ENCODE results near the gene IL6.

The IL6 gene

DNA sequence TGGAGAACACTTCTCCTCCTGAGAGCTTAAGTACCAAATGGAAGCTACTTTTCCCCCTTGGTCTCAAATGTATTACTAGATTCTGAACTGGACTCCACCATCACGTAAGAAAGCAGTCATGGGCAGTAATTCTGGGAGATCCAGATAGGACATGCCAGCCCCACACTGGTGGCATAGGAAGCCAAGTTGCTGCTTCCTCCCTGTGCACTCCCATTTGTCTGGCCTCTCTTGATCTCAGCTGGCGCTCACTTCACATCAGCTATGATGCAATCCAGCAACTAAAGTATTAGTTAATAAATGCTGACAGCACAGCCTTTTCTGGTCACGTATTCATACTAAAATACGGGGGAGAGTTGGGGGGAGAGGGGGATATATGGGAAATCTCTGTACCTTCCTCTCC lies 3.4 kb upstream of the IL6 start:
- H3K9me3 ChIP-seq (replicated peaks in 1 of 2; ENCODE audit: control insufficient read depth in 2 of 2, insufficient read depth in 1 of 2, low read depth in 1 of 2, low read length in 2 of 2) = no peaks in the 10 kb centered on the region
- DNase-seq (ENCODE audit: low spot score) = no peak
- H2BK12ac ChIP-seq (ENCODE audit: low read length) = no peak overlapping the region
- no peak overlapping the region for H3K23ac ChIP-seq (ENCODE audit: low read depth, low read length, poor library complexity)
- H3K79me1 ChIP-seq (ENCODE audit: low read depth, low read length) = no peaks in the 10 kb centered on the region
- H3K4me3 ChIP-seq (ENCODE audit: low read length in 2 of 2) = no peak overlapping the region
- no peak overlapping the region for H2AK5ac ChIP-seq (ENCODE audit: low read depth, low read length)
- H4K91ac ChIP-seq (ENCODE audit: low read depth, low read length, poor library complexity) = no peak overlapping the region
- H3K9ac ChIP-seq (ENCODE audit: low read depth, low read length, poor library complexity) = no peak overlapping the region
- no peaks in the 10 kb centered on the region for H3K36me3 ChIP-seq (replicated peaks in 1 of 2; ENCODE audit: control insufficient read depth in 2 of 2, insufficient read depth in 2 of 2, low read length in 2 of 2)
- no peak overlapping the region for H2BK15ac ChIP-seq (ENCODE audit: low read length)
- H2BK120ac ChIP-seq (ENCODE audit: low read depth, low read length) = no peak overlapping the region
- H3K4me1 ChIP-seq (ENCODE audit: control insufficient read depth in 2 of 2, insufficient read depth in 1 of 2, low read depth in 1 of 2, low read length in 2 of 2) = peaks cover 0 to 4% of the 10 kb centered on the region in 2 donors
- H3K18ac ChIP-seq (ENCODE audit: low read length) = no peak overlapping the region
- no peak overlapping the region for H2AFZ ChIP-seq (ENCODE audit: low read length)
- H2BK5ac ChIP-seq (ENCODE audit: low read length) = no peak overlapping the region
- H3K27me3 ChIP-seq (ENCODE audit: control insufficient read depth in 3 of 3, insufficient read depth in 3 of 3, low read depth in 1 of 3, low read length in 3 of 3) = no peaks in the 10 kb centered on the region
- H3K27ac ChIP-seq (replicated peaks; ENCODE audit: low read length) = no peak overlapping the region
- H4K8ac ChIP-seq (ENCODE audit: low read depth, low read length) = no peak overlapping the region
- no peak overlapping the region for H3K4me2 ChIP-seq (ENCODE audit: insufficient read depth, low read length, poor library complexity, severe bottlenecking)
- no peak overlapping the region for H3K4ac ChIP-seq (ENCODE audit: low read length)
- WGBS, 2 donors (ENCODE audit: extremely low coverage in 2 of 2, insufficient read length in 2 of 2, insufficient replicate concordance in 1 of 2) = no CpG with 5 or more reads among the region's 4 CpGs
- H3K14ac ChIP-seq (ENCODE audit: low read length) = no peak overlapping the region

GRCh38 chr7:22724861-22725260 lies 2.1 kb upstream of the IL6 start:
- Histone ChIP-seq H2AK5ac (ENCODE audit: low read depth, low read length) (no peak overlapping the region), H2BK15ac (ENCODE audit: low read length) (no peak overlapping the region), H3K4me3 (ENCODE audit: low read length in 2 of 2) (no peak overlapping the region)

GRCh38 chr7:22725585-22725984 lies 1.4 kb upstream of the IL6 start:
- no CpG with 5 or more reads among the region's 9 CpGs for WGBS, 2 donors (ENCODE audit: extremely low coverage in 2 of 2, insufficient read length in 2 of 2, insufficient replicate concordance in 1 of 2)
- DNase-seq (ENCODE audit: low spot score) = no peak

More at GRCh38 chr7:22724861-22725260, 2.1 kb upstream of the IL6 start:
- H3K79me1 ChIP-seq (ENCODE audit: low read depth, low read length) = no peaks in the 10 kb centered on the region
- no peak overlapping the region for H3K9ac ChIP-seq (ENCODE audit: low read depth, low read length, poor library complexity)
- no peak overlapping the region for H3K27ac ChIP-seq (replicated peaks; ENCODE audit: low read length)
- no peak overlapping the region for H2BK5ac ChIP-seq (ENCODE audit: low read length)
- no peak overlapping the region for H2BK12ac ChIP-seq (ENCODE audit: low read length)
- H3K27me3 ChIP-seq (ENCODE audit: control insufficient read depth in 3 of 3, insufficient read depth in 3 of 3, low read depth in 1 of 3, low read length in 3 of 3) = no peaks in the 10 kb centered on the region
- H4K8ac ChIP-seq (ENCODE audit: low read depth, low read length) = no peak overlapping the region
- peaks cover 0 to 4% of the 10 kb centered on the region in 2 donors for H3K4me1 ChIP-seq (ENCODE audit: control insufficient read depth in 2 of 2, insufficient read depth in 1 of 2, low read depth in 1 of 2, low read length in 2 of 2)
- no peak overlapping the region for H2AFZ ChIP-seq (ENCODE audit: low read length)
- H3K4ac ChIP-seq (ENCODE audit: low read length) = no peak overlapping the region
- no peak overlapping the region for H3K23ac ChIP-seq (ENCODE audit: low read depth, low read length, poor library complexity)
- no peak overlapping the region for H2BK120ac ChIP-seq (ENCODE audit: low read depth, low read length)
- H3K18ac ChIP-seq (ENCODE audit: low read length) = no peak overlapping the region
- WGBS, 2 donors (ENCODE audit: extremely low coverage in 2 of 2, insufficient read length in 2 of 2, insufficient replicate concordance in 1 of 2) = no CpG with 5 or more reads among the region's 6 CpGs
- H3K4me2 ChIP-seq (ENCODE audit: insufficient read depth, low read length, poor library complexity, severe bottlenecking) = no peak overlapping the region
- H4K91ac ChIP-seq (ENCODE audit: low read depth, low read length, poor library complexity) = no peak overlapping the region
- no peak overlapping the region for H3K14ac ChIP-seq (ENCODE audit: low read length)
- no peak for DNase-seq (ENCODE audit: low spot score)
- no peaks in the 10 kb centered on the region for H3K9me3 ChIP-seq (replicated peaks in 1 of 2; ENCODE audit: control insufficient read depth in 2 of 2, insufficient read depth in 1 of 2, low read depth in 1 of 2, low read length in 2 of 2)
- no peaks in the 10 kb centered on the region for H3K36me3 ChIP-seq (replicated peaks in 1 of 2; ENCODE audit: control insufficient read depth in 2 of 2, insufficient read depth in 2 of 2, low read length in 2 of 2)

GRCh38 chr7:22726345-22726906 lies 574 bp upstream of the IL6 start:
- H3K4me3 ChIP-seq (ENCODE audit: low read length in 2 of 2) = no peak overlapping the region
- H2AK5ac ChIP-seq (ENCODE audit: low read depth, low read length) = peak overlapping the region; percentile 61
- peak overlapping the region; percentile 50 for H3K18ac ChIP-seq (ENCODE audit: low read length)
- H2BK5ac ChIP-seq (ENCODE audit: low read length) = no peak overlapping the region
- H2BK15ac ChIP-seq (ENCODE audit: low read length) = no peak overlapping the region
- H4K8ac ChIP-seq (ENCODE audit: low read depth, low read length) = no peak overlapping the region
- no CpG with 5 or more reads among the region's 8 CpGs for WGBS, 2 donors (ENCODE audit: extremely low coverage in 2 of 2, insufficient read length in 2 of 2, insufficient replicate concordance in 1 of 2)
- H3K4me2 ChIP-seq (ENCODE audit: insufficient read depth, low read length, poor library complexity, severe bottlenecking) = no peak overlapping the region
- no peaks in the 10 kb centered on the region for H3K9me3 ChIP-seq (replicated peaks in 1 of 2; ENCODE audit: control insufficient read depth in 2 of 2, insufficient read depth in 1 of 2, low read depth in 1 of 2, low read length in 2 of 2)
- no peaks in the 10 kb centered on the region for H3K79me1 ChIP-seq (ENCODE audit: low read depth, low read length)
- H3K27me3 ChIP-seq (ENCODE audit: control insufficient read depth in 3 of 3, insufficient read depth in 3 of 3, low read depth in 1 of 3, low read length in 3 of 3) = no peaks in the 10 kb centered on the region
- no peak overlapping the region for H3K9ac ChIP-seq (ENCODE audit: low read depth, low read length, poor library complexity)
- peaks cover 0 to 4% of the 10 kb centered on the region in 2 donors for H3K4me1 ChIP-seq (ENCODE audit: control insufficient read depth in 2 of 2, insufficient read depth in 1 of 2, low read depth in 1 of 2, low read length in 2 of 2)
- H3K27ac ChIP-seq (replicated peaks; ENCODE audit: low read length) = no peak overlapping the region
- DNase-seq (ENCODE audit: low spot score) = peak; percentile 35
- no peak overlapping the region for H4K91ac ChIP-seq (ENCODE audit: low read depth, low read length, poor library complexity)
- H3K36me3 ChIP-seq (replicated peaks in 1 of 2; ENCODE audit: control insufficient read depth in 2 of 2, insufficient read depth in 2 of 2, low read length in 2 of 2) = no peaks in the 10 kb centered on the region
- H3K14ac ChIP-seq (ENCODE audit: low read length) = no peak overlapping the region
- peak overlapping the region; percentile 8 for H2BK12ac ChIP-seq (ENCODE audit: low read length)
- no peak overlapping the region for H2BK120ac ChIP-seq (ENCODE audit: low read depth, low read length)
- no peak overlapping the region for H3K4ac ChIP-seq (ENCODE audit: low read length)
- no peak overlapping the region for H2AFZ ChIP-seq (ENCODE audit: low read length)
- H3K23ac ChIP-seq (ENCODE audit: low read depth, low read length, poor library complexity) = no peak overlapping the region

More at GRCh38 chr7:22725585-22725984, 1.4 kb upstream of the IL6 start:
- Histone ChIP-seq H3K36me3 (replicated peaks in 1 of 2; ENCODE audit: control insufficient read depth in 2 of 2, insufficient read depth in 2 of 2, low read length in 2 of 2) (no peaks in the 10 kb centered on the region), H2AK5ac (ENCODE audit: low read depth, low read length) (peak overlapping the region; percentile 61), H3K14ac (ENCODE audit: low read length) (no peak overlapping the region), H3K79me1 (ENCODE audit: low read depth, low read length) (no peaks in the 10 kb centered on the region), H3K23ac (ENCODE audit: low read depth, low read length, poor library complexity) (no peak overlapping the region), H3K4ac (ENCODE audit: low read length) (no peak overlapping the region), H3K18ac (ENCODE audit: low read length) (no peak overlapping the region), H3K4me1 (ENCODE audit: control insufficient read depth in 2 of 2, insufficient read depth in 1 of 2, low read depth in 1 of 2, low read length in 2 of 2) (peaks cover 0 to 4% of the 10 kb centered on the region in 2 donors), H2AFZ (ENCODE audit: low read length) (no peak overlapping the region), H4K91ac (ENCODE audit: low read depth, low read length, poor library complexity) (no peak overlapping the region), H2BK12ac (ENCODE audit: low read length) (no peak overlapping the region), H3K9me3 (replicated peaks in 1 of 2; ENCODE audit: control insufficient read depth in 2 of 2, insufficient read depth in 1 of 2, low read depth in 1 of 2, low read length in 2 of 2) (no peaks in the 10 kb centered on the region), H2BK15ac (ENCODE audit: low read length) (no peak overlapping the region), H3K9ac (ENCODE audit: low read depth, low read length, poor library complexity) (no peak overlapping the region), H3K4me3 (ENCODE audit: low read length in 2 of 2) (no peak overlapping the region), H3K27me3 (ENCODE audit: control insufficient read depth in 3 of 3, insufficient read depth in 3 of 3, low read depth in 1 of 3, low read length in 3 of 3) (no peaks in the 10 kb centered on the region), H2BK5ac (ENCODE audit: low read length) (no peak overlapping the region), H3K27ac (replicated peaks; ENCODE audit: low read length) (no peak overlapping the region), H2BK120ac (ENCODE audit: low read depth, low read length) (no peak overlapping the region), H3K4me2 (ENCODE audit: insufficient read depth, low read length, poor library complexity, severe bottlenecking) (no peak overlapping the region), H4K8ac (ENCODE audit: low read depth, low read length) (no peak overlapping the region)

All from neuronal stem cell (in vitro differentiated cells).